GM19372 (cell line): ENCODE measurements around the gene ERGIC1.
A peak's percentile ranks its signal among the peaks of the same experiment; 100 is the strongest.

Experiments used
- ATAC-seq: cut with Tn5 transposase; IDR thresholded peaks from one replicate; pipeline ENCODE4 v1.9.1; 2021; ENCODE audit warnings: mild to moderate bottlenecking, low read depth, moderate library complexity; ENCODE audit not compliant: unreplicated experiment

ERGIC1 gene

DNA sequence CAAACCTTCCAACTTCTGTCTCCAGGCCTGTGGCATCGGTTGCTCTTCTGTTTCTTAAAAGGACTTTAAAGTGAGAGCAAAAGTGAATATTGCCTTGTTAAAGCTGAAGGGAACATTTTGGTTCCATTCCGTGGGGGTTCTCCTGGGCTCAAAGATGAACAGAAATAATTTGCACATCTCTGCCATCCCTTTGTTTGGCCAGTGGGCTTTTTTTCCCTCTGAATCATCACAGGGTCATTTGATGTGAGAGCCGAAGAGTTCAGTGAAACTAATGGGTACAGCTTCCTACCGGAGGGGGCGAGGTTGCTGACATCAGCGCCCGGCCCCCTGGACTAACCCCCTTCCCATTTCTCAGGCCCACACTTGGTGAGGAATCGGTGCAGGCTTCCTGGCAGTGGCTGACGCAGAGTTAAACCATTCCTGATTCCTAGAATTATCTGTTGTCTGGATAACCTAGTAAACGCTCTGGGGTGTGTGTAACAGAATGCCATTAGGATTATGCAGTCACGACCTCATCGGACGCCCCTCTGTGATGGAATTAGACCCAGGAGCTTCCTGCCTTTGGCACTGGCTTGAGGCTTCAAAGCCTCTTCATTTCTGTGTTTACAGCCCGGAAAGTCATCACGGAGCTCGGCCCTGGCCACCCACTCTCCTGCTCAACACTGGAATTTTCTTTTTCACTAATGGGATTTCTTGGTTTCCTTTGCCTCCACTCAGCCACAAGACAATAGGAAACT lies 63.6 kb downstream of the ERGIC1 start:
- no peak for ATAC-seq

DNA sequence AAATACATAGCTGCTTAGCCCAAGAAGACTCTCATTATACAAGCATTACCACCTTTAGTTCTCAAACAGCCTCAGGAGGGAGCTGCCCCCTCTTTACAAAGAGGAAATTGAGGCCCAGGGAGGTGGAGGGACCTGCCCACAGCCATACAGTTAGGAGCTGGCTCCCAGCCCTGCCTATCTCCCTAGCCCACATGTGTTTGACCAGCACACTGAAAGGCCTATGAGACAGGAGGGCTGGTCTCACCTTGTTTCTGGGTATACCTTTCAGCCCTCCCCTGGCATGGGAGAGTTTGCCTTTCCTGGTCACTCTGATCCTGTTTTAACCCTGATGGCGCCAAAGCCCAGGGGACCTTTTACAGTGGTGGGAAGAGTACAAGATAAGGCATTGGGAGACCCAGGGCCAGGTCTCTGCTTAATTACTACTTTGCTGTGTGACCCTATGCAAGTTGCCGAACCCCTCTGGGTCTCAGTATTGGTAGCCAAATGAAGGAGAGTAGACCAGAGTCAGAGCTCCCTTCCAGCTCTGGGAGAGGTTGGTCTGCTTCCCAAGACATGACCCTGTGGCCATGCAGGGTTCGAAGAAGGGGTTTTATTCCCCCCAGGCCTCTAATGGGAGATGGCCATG lies 64.3 kb downstream of the ERGIC1 start:
- ATAC-seq, result no peak

DNA sequence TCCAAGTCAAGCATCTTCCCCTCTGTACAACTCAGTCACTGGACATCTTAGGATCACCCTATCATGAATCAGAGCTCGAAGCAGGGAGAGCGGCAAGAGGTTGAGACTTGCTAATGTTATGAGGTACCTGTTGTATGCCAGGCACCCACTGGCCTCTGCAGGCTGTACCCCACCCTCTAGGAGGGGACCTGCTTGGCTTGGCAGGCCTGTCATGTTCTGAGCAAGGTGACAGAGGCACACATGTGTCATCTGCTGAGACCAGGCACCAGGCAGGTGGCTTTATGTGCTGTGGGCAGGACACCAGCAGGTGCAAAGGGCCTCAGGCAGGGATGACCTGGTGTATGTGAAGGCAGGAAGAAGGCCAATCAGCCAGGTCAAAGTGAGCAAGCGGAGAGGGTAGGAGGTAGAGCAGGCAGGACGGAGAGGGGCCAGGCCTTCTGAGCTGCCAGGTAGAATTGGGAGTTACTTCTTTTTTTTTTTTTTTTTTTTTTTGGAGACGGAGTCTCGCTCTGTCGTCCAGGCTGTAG lies 64.9 kb downstream of the ERGIC1 start:
- ATAC-seq, result no peak

DNA sequence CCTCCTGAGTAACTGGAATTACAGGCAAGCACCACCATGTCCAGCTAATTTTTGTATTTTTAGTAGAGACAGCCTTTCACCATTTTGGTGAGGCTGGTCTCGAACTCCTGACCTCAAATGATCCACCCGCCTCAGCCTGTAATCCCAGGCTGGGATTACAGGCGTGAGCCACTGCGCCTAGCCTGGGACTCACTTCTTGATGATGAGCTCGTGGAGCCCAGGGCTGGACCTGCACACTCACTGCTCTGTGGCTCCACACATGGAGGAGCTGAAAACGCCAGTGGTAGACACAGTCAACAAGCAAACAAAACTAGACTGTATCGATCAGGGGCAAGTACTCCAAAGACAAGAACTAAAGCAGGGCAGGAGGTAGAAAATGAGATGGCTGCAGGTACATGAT lies 65.4 kb downstream of the ERGIC1 start:
- ATAC-seq, result no peak

DNA sequence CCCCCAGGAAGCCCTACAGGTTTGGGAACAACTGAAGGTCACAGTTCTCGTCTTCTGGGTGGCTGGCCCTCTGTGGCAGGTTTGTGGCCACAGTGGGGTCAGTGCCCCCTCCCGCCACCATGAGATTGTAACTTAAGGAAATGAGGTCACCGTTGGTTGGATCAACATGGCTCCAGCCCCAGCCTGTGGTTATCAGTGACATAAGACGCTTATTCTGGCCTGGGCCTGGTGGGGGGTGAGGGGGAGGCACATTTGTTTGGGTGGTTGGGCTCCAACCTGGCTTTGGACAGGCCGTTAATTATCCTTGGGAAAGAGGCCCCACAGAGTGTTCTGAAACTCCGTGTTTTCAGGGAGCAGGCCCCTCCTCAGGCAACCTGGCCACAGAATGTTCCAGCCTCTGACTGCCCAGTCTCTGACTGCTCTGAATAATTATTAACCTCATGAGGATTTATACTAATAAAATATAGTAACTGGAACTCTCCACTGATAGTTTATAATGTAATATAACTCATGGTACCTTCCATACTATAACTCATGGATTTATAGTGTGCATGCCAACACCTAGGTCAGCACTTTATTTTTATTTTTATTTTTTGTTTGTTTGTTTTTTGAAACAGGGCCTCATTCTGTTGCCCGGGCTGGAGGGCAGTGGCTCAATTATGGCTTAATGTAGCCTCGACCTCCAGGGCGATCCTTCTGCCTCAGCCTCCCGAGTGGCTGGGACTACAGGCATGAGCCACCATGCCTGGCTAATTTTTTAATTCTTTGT lies 67.1 kb downstream of the ERGIC1 start:
- no peak for ATAC-seq

DNA sequence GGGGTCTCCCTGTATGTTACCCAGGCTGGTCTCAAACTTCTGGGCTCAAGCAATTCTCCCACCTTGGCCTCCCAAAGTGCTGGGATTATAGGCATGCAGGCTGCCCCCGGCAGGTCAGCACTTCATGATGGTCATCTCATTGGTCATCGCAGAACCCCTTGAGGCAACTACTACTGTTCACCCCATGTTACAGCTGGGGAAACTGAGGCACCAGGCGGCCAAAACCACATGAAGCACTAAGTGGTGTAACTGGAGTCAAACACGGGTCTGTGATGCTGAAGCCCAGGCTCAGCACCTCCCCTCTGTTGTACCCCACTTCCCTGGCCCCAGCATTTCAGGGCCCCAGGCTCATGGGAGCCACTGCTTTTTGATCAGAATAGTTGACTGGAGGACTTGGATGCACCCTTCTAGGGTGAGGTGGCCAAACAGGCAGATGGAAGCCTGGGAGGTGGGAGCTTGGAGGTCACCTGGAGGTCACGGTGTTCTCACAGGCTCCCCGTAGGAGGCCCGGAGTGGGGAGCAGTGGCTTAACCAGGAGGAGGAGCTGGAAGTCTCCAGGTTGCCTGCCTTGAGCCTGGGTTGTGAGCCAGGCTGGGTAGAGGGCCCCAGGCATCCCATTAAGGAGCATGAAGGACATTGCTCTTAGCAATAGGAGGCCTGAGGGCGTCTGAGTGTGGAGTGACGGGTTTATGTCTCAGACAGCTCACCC lies 67.9 kb downstream of the ERGIC1 start:
- ATAC-seq, result no peak

DNA sequence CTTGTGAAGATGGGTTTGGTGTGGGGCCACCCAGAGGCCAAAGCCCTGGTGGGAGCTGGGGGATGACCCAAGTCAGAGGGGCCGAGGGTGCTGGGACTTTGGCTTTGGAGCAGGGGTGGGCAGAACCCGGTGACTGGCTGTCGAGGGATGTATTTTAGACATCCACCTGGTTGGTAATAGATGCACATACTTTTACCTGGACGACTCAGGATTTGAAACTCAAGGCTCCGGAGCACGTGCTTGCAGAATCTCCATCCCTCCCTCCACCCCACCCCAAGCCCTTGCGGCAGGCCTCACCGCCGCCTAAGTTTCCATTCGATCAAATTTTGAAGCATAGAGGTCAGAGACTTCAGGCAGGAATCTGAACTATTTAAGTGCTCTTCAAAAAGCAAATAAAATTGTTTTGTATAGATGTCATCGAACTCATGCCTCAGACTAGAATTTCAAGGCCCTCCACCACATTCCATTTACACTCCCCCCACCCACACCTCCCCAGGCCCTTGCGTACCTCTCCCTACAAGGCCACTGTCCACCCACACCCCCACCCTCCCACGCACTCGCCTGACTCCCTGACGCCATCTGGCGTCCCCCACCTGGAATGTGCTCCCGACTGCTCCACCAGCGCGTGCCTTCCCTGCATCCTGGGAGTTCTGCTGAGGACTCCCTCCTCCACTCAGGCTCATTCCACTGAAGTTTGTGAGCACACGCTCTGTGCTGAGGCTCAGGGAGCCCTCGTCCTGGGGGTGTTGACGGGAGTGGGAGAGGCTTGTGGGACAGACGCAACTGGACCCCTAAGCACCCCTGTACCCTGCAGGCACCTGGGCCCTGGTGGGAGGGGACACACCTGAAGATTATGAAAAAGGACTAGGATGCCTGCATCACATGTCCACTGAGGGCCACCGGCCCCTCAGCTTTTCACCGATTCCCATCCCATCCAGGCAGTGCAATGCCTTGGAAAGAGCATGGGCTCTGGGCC lies 68.7 kb downstream of the ERGIC1 start:
- ATAC-seq, result no peak

DNA sequence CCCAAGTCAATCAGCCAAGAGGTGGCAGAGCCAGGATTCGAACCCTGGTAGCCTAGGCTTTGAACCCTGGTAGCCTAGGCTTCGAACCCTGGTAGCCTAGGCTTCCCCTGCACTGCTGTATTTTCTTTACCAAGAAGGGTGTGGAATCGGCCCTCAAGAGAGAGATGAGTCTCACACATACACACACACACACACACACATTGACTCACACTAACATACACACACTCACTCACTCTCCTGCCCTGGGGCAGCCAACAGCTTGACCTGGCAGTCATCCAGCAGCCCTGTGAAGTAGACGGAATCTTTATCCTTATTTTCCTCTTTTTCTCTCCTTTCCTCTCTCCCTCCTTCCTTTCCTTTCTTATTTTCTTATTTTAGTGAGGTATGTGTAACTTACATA lies 69.7 kb downstream of the ERGIC1 start:
- ATAC-seq, result no peak

DNA sequence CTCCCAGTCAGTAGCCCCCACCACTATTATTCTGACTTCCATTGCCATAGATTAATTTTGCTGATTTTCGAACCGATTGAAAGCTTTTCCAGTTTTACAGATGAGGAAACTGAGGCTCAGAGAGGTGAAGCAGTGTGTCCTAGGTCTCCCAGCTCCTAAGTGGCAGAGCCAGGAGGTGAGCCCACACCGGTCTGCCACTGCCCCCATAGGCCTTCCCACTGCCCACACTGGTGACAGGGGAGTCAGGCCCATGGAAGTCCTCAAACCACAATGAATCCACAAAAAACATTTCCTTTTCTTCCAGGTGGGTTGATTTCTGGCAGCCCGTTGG lies 70.2 kb downstream of the ERGIC1 start:
- no peak for ATAC-seq

DNA sequence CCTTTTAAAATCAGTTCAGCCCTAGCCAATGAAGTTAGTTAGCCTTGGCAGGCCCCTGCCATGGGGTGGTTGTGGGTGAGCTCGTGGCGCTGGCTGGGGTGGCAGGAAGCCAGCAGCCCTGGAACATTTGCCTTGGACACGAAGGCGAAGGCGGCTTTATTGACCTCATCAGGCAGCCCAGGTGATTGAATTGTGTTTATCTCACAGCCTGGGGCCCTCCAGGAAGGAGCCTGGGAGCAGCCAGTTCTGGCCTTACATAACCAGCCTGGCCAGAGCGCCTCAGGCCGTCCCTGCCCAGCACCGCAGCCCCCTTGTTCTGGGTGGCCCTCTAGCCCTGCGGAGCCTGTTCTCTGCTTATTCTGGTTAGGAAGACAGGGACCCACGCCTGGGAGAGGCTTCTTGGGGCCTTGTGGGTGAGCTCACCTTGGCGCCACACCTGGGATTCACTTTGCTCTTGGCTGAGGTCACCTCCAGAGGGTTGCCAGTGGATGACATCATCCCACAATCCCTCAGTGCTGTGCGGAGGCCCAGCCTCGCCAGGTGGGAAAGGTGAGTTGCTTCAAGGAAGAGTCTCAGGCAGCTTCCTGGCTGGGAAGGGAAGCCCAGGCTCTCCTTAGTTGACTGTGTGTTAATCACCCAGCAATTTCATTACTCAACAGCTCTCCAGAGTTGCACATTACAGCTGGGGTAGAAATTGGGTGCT lies 70.7 kb downstream of the ERGIC1 start:
- no peak for ATAC-seq

DNA sequence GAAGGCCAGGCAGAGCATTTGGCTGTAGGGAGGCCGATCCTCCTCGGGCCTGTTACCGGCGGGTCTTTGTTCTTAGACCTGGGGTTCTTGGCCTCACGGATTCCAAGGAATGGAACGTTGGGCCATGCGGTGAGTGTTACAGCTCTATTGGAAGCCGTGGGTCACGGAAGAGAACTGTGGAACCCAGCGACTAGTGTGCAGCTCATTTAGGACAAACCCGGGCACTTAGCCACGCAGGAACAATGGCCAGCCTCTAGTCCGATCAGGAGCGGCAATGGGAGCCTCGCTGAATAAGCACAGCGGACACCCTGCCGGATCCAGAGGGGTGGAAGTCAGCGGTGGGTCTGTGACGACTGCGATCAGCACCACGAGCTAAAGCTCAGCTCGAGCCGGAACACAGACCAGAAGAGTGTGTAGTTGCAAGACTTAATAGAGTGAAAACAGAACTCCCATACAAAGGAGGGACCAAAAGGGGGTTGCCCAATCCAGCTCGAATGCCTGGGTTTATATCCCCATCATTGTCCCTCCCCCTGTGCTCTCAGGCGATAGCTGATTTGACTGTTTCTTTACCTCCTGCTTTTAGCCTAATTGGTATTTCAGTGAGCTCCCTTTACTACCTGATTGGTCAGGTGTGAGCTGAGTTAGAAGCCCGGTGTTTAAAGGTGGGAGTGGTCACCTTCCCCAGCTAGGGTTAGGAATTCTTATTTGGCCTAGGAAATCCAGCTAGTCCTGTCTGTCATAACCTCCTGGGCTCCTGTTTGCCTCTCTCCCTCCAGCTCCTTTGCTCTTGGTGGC lies 71.5 kb downstream of the ERGIC1 start:
- ATAC-seq, result no peak

DNA sequence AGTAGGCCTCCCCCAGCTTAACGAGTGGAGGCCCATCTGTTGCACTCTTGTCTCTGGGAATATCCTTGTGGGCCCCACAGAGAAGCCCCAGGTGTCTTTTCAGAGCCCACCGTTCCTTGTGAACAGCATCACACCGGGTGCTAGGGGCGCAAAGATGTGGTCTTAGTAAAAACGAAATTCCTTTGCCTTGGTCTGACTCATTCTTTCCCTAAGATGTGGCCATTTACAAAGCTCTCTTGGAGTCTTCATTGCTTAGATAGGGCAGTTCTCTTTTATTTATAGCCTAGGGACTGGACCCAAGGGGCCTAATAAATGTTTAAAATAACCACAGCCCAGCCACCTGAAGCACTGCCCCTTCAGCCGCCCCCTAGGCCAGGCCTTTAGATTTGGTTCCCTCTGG lies 72.4 kb downstream of the ERGIC1 start:
- ATAC-seq, result no peak

DNA sequence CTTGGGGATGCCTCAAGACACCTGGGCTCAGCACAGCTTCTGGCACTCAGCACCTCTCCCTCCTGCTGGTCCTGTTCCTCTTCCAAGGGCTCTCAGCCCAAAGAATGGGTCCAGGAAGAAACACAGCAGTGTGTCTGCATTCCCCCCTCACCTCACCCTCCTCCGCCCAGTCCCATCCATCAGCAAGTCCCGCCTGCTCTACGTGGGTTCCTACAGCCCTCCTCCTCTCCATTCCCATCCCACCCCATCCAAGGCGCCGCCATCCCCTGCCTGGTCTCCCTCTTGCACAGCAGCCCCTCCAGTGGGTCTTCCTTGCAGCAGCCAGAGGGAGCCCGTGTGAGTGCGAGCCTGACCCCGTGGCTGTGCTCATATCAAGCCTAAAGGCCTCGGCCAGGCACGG lies 72.8 kb downstream of the ERGIC1 start:
- no peak for ATAC-seq

DNA sequence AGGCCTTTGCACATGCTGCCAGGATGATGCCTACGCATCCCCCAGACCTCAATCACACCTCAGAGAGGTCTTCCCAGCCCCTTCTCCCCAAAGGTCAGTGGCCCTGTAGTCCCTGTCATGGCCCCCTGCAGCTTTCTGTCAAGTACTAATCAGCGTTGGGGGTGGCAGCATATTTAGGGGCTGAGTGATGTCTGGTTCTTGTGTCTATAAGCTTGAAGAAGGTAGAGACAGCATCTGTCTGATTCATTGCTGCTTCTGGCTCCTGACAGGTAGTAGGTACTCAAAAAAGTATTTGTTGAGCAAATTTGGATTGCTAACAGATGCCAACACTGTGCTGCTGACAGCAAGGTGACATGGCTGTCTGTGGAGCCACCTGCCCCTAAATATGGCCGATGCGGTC lies 73.6 kb downstream of the ERGIC1 start:
- no peak for ATAC-seq

DNA sequence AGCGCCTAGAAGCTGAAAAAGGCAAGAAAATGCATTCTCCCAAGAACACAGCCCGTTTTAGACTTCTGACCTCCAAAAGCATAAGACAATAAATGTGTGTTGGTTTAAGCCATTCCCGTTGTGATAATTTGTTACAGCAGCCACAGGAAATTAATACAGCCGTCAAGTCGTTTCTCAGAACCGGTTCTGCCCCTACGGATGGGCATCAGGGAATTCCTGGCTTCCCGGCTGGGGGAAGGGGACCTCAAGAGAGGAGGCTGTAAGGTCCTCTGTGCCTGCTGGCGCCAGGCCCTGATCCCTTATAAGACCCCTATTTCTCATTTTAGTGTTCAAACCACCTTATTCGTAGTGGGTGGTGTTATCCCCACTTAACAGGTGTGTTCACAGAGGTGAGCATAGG lies 74.6 kb downstream of the ERGIC1 start:
- ATAC-seq, result no peak

DNA sequence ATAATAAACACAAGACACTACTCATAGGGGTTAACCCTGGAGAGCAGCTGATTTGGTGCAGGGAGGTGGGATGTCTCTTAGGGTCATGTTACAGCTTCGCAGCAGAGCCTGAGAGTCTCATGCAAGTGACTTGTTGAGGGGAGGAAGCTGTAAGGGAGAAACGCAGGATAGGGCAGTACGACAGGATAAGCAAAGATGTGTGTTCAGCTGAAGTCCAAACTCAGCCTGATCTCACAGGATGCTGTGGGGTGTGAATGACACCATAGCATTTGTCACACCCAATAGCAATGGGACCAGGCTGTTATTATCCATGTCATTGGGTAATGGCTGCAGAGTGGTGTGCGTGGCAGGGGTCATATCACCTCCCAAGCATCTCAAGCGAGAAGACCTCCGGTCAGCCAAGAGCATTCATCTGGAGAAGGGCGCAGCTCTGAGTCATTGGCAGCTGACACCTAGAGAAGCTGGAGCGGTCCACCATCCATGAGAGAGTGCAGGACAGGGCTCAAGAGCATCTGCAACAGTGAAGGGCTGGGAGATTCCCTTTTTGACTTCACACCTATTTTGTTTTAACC lies 76.0 kb downstream of the ERGIC1 start:
- ATAC-seq, result peak; percentile 44

DNA sequence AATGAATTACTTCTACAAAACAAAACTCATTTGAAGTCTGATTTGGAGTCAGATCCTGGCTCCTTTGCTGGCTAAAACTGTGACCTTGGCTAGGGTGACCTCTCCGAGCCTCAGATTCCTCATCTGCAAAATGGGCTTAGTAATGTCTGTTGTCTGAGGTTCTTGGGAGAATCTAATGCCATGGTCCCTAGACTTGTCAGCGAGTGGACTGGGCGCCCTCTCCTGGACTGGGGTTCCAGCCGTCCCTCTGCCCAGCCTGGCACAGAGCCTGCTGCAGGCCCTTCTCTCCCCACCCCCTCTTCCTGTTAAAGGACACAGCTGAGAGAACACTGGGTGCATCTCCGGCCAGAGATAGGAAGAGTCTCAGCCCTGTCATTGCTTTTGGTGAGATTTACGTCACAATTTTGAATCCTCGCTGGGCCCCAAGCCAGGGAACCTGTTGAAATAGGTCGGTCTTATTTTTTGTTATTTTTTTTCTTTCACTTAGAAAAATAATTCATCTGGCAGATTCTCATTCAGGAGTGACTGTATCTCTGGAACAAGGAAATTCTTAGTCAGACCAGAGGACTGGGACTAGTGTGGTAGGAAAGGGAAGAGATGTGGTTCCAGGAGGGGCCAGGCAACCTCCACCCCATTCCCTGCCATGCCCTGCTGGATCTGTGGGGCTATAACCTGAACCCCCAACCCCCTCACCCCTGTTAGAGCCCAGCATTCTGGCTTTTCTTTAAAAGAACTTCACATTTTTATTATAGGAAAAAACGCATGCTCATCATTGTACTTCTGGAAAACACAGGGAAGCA lies 77.0 kb downstream of the ERGIC1 start:
- ATAC-seq, result peak; percentile 42

DNA sequence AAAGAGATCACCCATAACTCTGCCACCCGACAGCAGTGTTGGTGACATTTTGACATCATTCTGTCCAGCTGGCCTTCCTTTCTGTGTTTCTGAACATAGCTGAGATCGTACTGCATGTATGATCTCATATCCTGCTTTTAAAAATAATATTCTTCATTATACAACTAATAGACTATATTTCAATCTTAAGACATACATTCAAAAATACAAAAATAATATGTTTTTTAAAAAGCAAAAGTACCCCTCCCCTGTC lies 77.5 kb downstream of the ERGIC1 start:
- no peak for ATAC-seq
